ENCODE results near the gene PI4K2A. TPM values are rescaled to one million over a fixed set of nuclear protein-coding genes. Genes with fewer than 3 reads are reported as not detected.
"Not testable (repeated sequence)": the region's sequence is repeated elsewhere in the genome, so short reads cannot be mapped to it uniquely, and the experiment has no call there.

PI4K2A gene
- total RNA-seq, 1 experiment from 2014 or later, result 23.5 TPM

GRCh38 chr10:97679594-97679993 is 39.1 kb downstream of the PI4K2A start:
- Mint-ChIP-seq H3K4me1 (ENCODE audit: insufficient read depth, unreplicated experiment) (peaks cover 22% of the 10 kb centered on the region), H3K4me3 (ENCODE audit: unreplicated experiment) (no peak overlapping the region), H3K27me3 (ENCODE audit: insufficient read depth, unreplicated experiment) (no peaks in the 10 kb centered on the region), H3K36me3 (ENCODE audit: insufficient read depth, unreplicated experiment) (peaks cover 95% of the 10 kb centered on the region), H3K9me3 (ENCODE audit: unreplicated experiment) (no peaks in the 10 kb centered on the region), H3K27ac (ENCODE audit: low read depth, unreplicated experiment) (no peak overlapping the region)
- intact Hi-C loops (cut with micrococcal nuclease), result no loop called here
- ChIA-PET CTCF (interaction anchor here (0.6 to 8.1 kb wide), 7 partner anchors 10 to 107 kb away, joined by 3 to 49 read pairs (median 5); partner anchors contain the start of genes ANKRD2 and MARVELD1), POLR2A (interaction anchor here (0.7 to 24.4 kb wide), 9 partner anchors 10 to 87 kb away, joined by 3 to 915 read pairs (median 6); partner anchors contain the start of genes AVPI1, MARVELD1 and PI4K2A)
- no peak for DNase-seq (ENCODE audit: unreplicated experiment)
- TF ChIP-seq, protein P1, sequence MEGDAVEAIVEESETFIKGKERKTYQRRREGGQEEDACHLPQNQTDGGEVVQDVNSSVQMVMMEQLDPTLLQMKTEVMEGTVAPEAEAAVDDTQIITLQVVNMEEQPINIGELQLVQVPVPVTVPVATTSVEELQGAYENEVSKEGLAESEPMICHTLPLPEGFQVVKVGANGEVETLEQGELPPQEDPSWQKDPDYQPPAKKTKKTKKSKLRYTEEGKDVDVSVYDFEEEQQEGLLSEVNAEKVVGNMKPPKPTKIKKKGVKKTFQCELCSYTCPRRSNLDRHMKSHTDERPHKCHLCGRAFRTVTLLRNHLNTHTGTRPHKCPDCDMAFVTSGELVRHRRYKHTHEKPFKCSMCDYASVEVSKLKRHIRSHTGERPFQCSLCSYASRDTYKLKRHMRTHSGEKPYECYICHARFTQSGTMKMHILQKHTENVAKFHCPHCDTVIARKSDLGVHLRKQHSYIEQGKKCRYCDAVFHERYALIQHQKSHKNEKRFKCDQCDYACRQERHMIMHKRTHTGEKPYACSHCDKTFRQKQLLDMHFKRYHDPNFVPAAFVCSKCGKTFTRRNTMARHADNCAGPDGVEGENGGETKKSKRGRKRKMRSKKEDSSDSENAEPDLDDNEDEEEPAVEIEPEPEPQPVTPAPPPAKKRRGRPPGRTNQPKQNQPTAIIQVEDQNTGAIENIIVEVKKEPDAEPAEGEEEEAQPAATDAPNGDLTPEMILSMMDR (IDR thresholded peaks at IDR 0.05; ENCODE audit: unreplicated experiment), result no peak
- no TSS peak for BruUV-seq (replicated peaks)

DNA sequence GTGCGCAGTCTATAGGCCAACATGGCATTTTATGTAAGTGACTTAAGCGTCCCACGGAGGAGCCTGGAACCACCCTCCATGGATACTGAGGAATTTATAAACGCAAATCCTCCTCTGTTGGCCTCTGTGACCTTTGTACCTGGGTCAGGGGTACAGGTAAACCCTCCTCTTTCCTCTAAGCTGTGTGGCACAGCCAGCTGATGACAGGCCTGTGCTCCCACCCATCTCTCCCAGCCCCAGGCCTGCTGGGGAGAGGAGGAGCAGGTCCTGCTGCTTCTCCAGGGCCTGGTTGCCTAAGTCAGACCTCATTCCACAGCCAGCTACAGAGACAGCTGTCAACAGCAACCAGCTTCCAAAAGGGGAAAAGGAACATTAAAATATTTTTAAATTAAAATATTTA is 41.6 kb downstream of the PI4K2A start:
- ChIA-PET POLR2A (interaction anchor here (1.3 to 24.4 kb wide), 8 partner anchors 7 to 110 kb away, joined by 4 to 915 read pairs (median 34); partner anchors contain the start of genes ANKRD2, MARVELD1 and ZFYVE27), CTCF (interaction anchor here (0.5 to 11.1 kb wide), 11 partner anchors 8 to 1753 kb away, joined by 3 to 113 read pairs (median 5); partner anchors contain the start of gene ANKRD2)
- peaks cover 94% of the 10 kb centered on the region for H3K36me3 Mint-ChIP-seq (ENCODE audit: insufficient read depth, unreplicated experiment)
- peak overlapping the region; percentile 91 for H3K4me3 Mint-ChIP-seq (ENCODE audit: unreplicated experiment)
- H3K4me1 Mint-ChIP-seq (ENCODE audit: insufficient read depth, unreplicated experiment), result peaks cover 18% of the 10 kb centered on the region
- TF ChIP-seq, protein P1 (IDR thresholded peaks at IDR 0.05; ENCODE audit: unreplicated experiment), result no peak
- H3K27me3 Mint-ChIP-seq (ENCODE audit: insufficient read depth, unreplicated experiment), result no peaks in the 10 kb centered on the region
- BruUV-seq (replicated peaks), result no TSS peak
- DNase-seq (ENCODE audit: unreplicated experiment), result no peak
- no peak overlapping the region for H3K27ac Mint-ChIP-seq (ENCODE audit: low read depth, unreplicated experiment)
- no peaks in the 10 kb centered on the region for H3K9me3 Mint-ChIP-seq (ENCODE audit: unreplicated experiment)
- intact Hi-C loops (cut with micrococcal nuclease), result no loop called here

DNA sequence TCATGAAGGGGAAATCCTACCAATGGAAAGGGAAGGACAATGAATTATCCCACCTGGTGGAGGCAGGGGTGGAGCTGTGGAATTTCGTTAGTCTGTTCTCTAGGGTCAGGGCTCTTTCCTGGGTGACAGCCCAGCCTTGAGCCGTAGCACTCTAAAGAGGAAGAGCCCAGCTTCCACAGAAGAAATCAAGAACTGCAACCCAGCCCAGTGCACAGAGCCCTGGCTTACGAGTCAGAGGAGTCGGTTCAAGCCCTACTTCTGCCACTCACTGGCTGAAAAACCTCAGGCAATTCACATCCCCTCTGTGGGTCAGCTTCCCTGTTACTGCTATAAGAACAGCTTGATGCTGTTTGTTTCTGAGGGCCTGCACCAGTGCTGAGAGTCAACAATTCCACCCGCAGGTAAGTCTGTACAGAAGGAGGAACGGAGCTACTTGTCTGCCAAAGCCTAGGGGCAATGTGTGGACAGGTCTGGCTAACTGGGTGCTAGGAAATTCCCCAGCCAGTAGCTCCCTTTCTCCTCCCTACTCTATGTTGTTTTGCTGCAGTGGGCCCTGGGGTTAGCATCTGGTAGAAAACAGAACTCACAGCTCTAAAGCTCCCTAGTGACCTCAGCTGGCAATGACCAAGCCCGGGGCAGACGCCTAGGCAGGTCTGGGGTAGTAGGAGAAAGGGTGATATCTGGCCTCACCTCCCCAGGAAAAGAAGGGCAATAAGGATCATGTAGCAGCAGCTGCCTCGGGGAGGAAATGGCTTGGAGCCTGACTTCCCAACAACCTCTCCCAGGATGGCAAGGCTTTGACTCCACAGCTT is 43.3 kb downstream of the PI4K2A start:
- Mint-ChIP-seq H3K4me3 (ENCODE audit: unreplicated experiment) (peak overlapping the region; percentile 91), H3K4me1 (ENCODE audit: insufficient read depth, unreplicated experiment) (peaks cover 29% of the 10 kb centered on the region), H3K9me3 (ENCODE audit: unreplicated experiment) (no peaks in the 10 kb centered on the region), H3K27me3 (ENCODE audit: insufficient read depth, unreplicated experiment) (no peaks in the 10 kb centered on the region), H3K27ac (ENCODE audit: low read depth, unreplicated experiment) (peak overlapping the region; percentile 93), H3K36me3 (ENCODE audit: insufficient read depth, unreplicated experiment) (peaks cover 77% of the 10 kb centered on the region)
- POLR2A ChIA-PET, result interaction anchor here (0.9 to 24.4 kb wide), 14 partner anchors 9 to 350 kb away, joined by 3 to 915 read pairs (median 12); partner anchors contain the start of genes ANKRD2, MARVELD1, PI4K2A and ZFYVE27
- peak; percentile 60 for DNase-seq (ENCODE audit: unreplicated experiment)
- CTCF ChIA-PET, result interaction anchor here (0.6 to 11.1 kb wide), 16 partner anchors 19 to 219 kb away, joined by 3 to 113 read pairs (median 5); partner anchors contain the start of gene ANKRD2
- intact Hi-C loops (cut with micrococcal nuclease), result no loop called here
- TF ChIP-seq, protein P1 (IDR thresholded peaks at IDR 0.05; ENCODE audit: unreplicated experiment), result no peak
- BruUV-seq (replicated peaks), result no TSS peak

DNA sequence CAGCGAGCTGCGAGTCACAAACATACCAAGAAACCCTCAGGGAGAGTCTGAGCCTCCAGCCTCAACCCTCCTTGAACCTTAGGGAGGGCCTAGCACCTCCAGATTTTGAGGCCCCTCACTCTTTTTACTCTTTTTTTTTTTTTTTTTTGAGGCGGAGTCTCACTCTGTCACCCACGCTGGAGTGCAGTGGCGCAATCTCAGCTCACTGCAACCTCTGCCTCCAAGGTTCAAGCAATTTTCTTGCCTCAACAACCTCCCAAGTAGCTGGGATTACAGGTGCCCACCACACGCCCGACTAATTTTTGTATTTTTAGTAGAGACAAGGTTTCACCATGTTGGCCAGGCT is 43.9 kb downstream of the PI4K2A start:
- Mint-ChIP-seq H3K4me1 (ENCODE audit: insufficient read depth, unreplicated experiment) (peaks cover 29% of the 10 kb centered on the region), H3K36me3 (ENCODE audit: insufficient read depth, unreplicated experiment) (peaks cover 71% of the 10 kb centered on the region), H3K27ac (ENCODE audit: low read depth, unreplicated experiment) (peak overlapping the region; percentile 93), H3K4me3 (ENCODE audit: unreplicated experiment) (peak overlapping the region; percentile 91)
- H3K9me3 Mint-ChIP-seq (ENCODE audit: unreplicated experiment); H3K27me3 Mint-ChIP-seq (ENCODE audit: insufficient read depth, unreplicated experiment); DNase-seq (ENCODE audit: unreplicated experiment); intact Hi-C loops (cut with micrococcal nuclease); BruUV-seq (replicated peaks): not testable (repeated sequence)
- CTCF ChIA-PET, result interaction anchor here (0.6 to 11.1 kb wide), 15 partner anchors 18 to 220 kb away, joined by 3 to 113 read pairs (median 5); partner anchors contain the start of gene ANKRD2
- POLR2A ChIA-PET, result interaction anchor here (0.9 to 24.4 kb wide), 12 partner anchors 9 to 351 kb away, joined by 3 to 915 read pairs (median 18); partner anchors contain the start of genes ANKRD2, MARVELD1, PI4K2A and ZFYVE27

All from MCF 10A (cell line).